GM21576 (cell line): Measurements from ENCODE around the gene C20orf141.
"Not testable (repeated sequence)": the region's sequence is repeated elsewhere in the genome, so short reads cannot be mapped to it uniquely, and the experiment has no call there.

Experiments
- ATAC-seq: cut with Tn5 transposase; IDR thresholded peaks from one replicate; pipeline ENCODE4 v1.9.1; 2021; ENCODE audit warnings: mild to moderate bottlenecking, moderate library complexity; ENCODE audit not compliant: unreplicated experiment

C20orf141 gene

GRCh38 chr20:2814587-2815051 is at the start of gene C20orf141:
C20orf141 (plus strand) TSS chr20:2814987; CDS start chr20:2815185, 198 bp downstream.
- ATAC-seq: no peak

- ATAC-seq: no peak
Measured at GRCh38 chr20:2767768-2768631, 46.8 kb upstream of the C20orf141 start.

GRCh38 chr20:2768632-2769015 is 46.2 kb upstream of the C20orf141 start:
- ATAC-seq: no peak

- ATAC-seq: not testable (repeated sequence)
Measured at GRCh38 chr20:2770091-2770490, 44.7 kb upstream of the C20orf141 start.

- ATAC-seq: no peak
Measured at GRCh38 chr20:2771631-2772080, 43.1 kb upstream of the C20orf141 start.

GRCh38 chr20:2773812-2774211 is 41.0 kb upstream of the C20orf141 start:
- ATAC-seq: no peak

GRCh38 chr20:2775139-2775538 is 39.6 kb upstream of the C20orf141 start:
- no peak for ATAC-seq

- ATAC-seq: no peak
Measured at GRCh38 chr20:2778602-2779321, 36.0 kb upstream of the C20orf141 start.

GRCh38 chr20:2780948-2781347 is 33.8 kb upstream of the C20orf141 start:
- ATAC-seq: no peak

GRCh38 chr20:2783908-2784566 is 30.8 kb upstream of the C20orf141 start:
- ATAC-seq: no peak

- no peak for ATAC-seq
Measured at GRCh38 chr20:2793471-2793870, 21.3 kb upstream of the C20orf141 start.

- ATAC-seq: no peak
Measured at GRCh38 chr20:2794202-2794748, 20.5 kb upstream of the C20orf141 start.

GRCh38 chr20:2794866-2795447 is 19.8 kb upstream of the C20orf141 start:
- no peak for ATAC-seq

- no peak for ATAC-seq
Measured at GRCh38 chr20:2795451-2795850, 19.3 kb upstream of the C20orf141 start.

- ATAC-seq: no peak
Measured at GRCh38 chr20:2796011-2796660, 18.7 kb upstream of the C20orf141 start.

GRCh38 chr20:2797136-2797983 is 17.4 kb upstream of the C20orf141 start:
- no peak for ATAC-seq

GRCh38 chr20:2798095-2798805 is 16.5 kb upstream of the C20orf141 start:
- ATAC-seq: no peak

GRCh38 chr20:2798814-2799213 is 16.0 kb upstream of the C20orf141 start:
- no peak for ATAC-seq

- no peak for ATAC-seq
Measured at GRCh38 chr20:2799271-2799670, 15.5 kb upstream of the C20orf141 start.
